Measurements from ENCODE around the gene ANXA11. TPM values are rescaled to one million over a fixed set of nuclear protein-coding genes. Genes with fewer than 3 reads are reported as not detected.

Gene ANXA11
- 19.4 and 21.9 TPM in 2 replicates for total RNA-seq

GRCh38 chr10:80205477-80206276 is at the start of gene ANXA11:
Gene ANXA11, minus strand, starts transcription at chr10:80205537. Its CDS starts 32,676 bp downstream, at chr10:80172861.

DNA sequence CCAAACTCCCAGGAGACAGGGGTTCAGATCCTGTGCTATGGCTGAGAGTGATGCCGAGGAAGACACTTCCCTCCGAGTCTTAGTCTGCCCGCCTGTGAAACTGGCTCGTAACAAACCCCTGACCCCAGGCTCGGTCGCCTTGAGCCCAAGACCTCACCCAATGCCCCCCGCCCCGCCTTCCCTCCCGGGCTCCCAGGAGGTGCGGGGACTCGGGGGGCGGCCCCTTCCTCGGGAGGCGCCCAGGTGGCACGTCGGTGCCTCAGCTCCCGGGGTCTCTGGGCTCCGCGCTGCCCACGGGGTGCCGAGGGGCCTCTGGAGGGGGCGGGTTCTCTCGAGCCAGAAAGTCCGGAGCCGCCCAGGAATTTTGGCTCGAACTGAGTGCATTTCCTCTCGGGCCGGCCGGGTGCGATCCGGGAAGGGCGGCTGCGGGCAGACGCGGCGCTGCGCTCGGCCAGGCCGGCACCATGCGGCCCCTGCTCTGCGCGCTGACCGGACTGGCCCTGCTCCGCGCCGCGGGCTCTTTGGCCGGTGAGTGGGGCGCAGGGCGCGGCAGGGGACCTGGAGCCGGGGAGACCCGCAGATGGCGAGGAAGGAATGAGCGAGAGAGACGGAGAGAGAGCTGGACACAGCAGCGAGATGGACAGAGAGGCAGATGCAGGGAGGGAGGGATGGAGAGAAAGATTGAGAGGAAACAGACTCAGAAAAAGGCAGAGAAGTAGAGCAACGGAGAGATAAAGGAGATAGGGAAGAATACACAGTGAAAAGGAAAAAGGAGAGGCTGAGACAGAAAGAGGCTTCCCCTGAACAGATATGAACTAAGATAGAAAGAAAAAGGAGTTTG is 72.8 kb downstream of the ANXA11 start, which contains the start of gene PLAC9:
Gene PLAC9, plus strand, starts transcription at position 432 of the 841 bp plus-strand sequence. Its CDS starts 33 bp downstream, at position 465.

Other genes starting within 250 kb of the ANXA11 start
- 3.0 and 3.4 TPM in 2 replicates for gene TMEM254, start 126.9 kb downstream of the ANXA11 start, total RNA-seq
- 0.43 and 2.4 TPM in 2 replicates for gene PLAC9, start 72.8 kb downstream of the ANXA11 start, total RNA-seq
- not detected in 2 replicates for gene MAT1A, start 84.1 kb upstream of the ANXA11 start, total RNA-seq
- gene DYDC1, start 151.2 kb upstream of the ANXA11 start, total RNA-seq: not detected in 2 replicates
- not detected in 2 replicates for gene DYDC2, start 151.2 kb upstream of the ANXA11 start, total RNA-seq
- gene PRXL2A, start 203.0 kb upstream of the ANXA11 start, total RNA-seq: 241 and 263 TPM in 2 replicates
- gene TSPAN14, start 248.8 kb upstream of the ANXA11 start, total RNA-seq: 101 and 102 TPM in 2 replicates

Measured in dermis lymphatic vessel endothelial cell (primary cell).